Esophagus muscularis mucosa (tissue), 4 donors: Measurements from ENCODE around the gene NANOS1.

ENCODE experiments used
- CTCF ChIP-seq, 3 experiments: fragments of 200-600 bp in 2 of 3; fragments of 450-650 bp in 1 of 3; sonication (generic) in 2 of 3; IDR thresholded peaks; one replicate each; pipeline ENCODE4 v1.5.1; 2017 to 2019; ENCODE audit warnings: antibody characterized with exemption in 3 of 3, mild to moderate bottlenecking in 2 of 3, moderate library complexity in 1 of 3
- EP300 ChIP-seq: sonication (generic); formaldehyde crosslinking; IDR thresholded peaks from one replicate; pipeline ENCODE4 v1.6.1; 2017; ENCODE audit warnings: antibody characterized with exemption
- POLR2A ChIP-seq: fragments of 450-650 bp; IDR thresholded peaks from one replicate; pipeline ENCODE4 v1.6.1; 2017; ENCODE audit warnings: antibody characterized with exemption, moderate library complexity, mild to moderate bottlenecking, low read depth
- POLR2AphosphoS5 ChIP-seq, 2 donors: sonication (generic); formaldehyde crosslinking; IDR thresholded peaks; one replicate each; pipeline ENCODE4 v1.6.1; 2017; ENCODE audit warnings: antibody characterized with exemption in 2 of 2

GRCh38 chr10:119042169-119042568, 12.7 kb downstream of the NANOS1 start:
- TF ChIP-seq POLR2A, result no peak
- no peak for TF ChIP-seq CTCF (IDR thresholded peaks at IDR 0.05)
- no peak for TF ChIP-seq EP300
- TF ChIP-seq POLR2AphosphoS5 (IDR thresholded peaks at IDR 0.05), result no peak
